ENCODE measurements around the gene DEFB121.

- TF ChIP-seq CTCF (IDR thresholded peaks at IDR 0.05 in 4 of 5, conservative IDR thresholded peaks at IDR 0.05 in 1 of 5) (no peak), POLR2A (IDR thresholded peaks at IDR 0.05) (no peak)
Measured at GRCh38 chr20:31410011-31410410, 4.0 kb upstream of the DEFB121 start.
